Suprapubic skin (tissue), 3 donors: ENCODE results near the gene TRIM40.

Source experiments
- CTCF ChIP-seq, 2 donors: fragments of 200-600 bp in 1 of 2; fragments of 450-650 bp in 1 of 2; sonication (generic) in 1 of 2; IDR thresholded peaks; one replicate each; pipeline ENCODE4 v1.5.1; 2016 to 2019; ENCODE audit warnings: antibody characterized with exemption in 2 of 2, mild to moderate bottlenecking in 1 of 2, moderate library complexity in 1 of 2
- POLR2AphosphoS5 ChIP-seq, 3 donors: sonication (generic); formaldehyde crosslinking; IDR thresholded peaks; one replicate each; pipeline ENCODE4 v1.6.1; 2017; ENCODE audit warnings: antibody characterized with exemption in 3 of 3

- TF ChIP-seq POLR2AphosphoS5 (IDR thresholded peaks at IDR 0.05) (no peak), CTCF (IDR thresholded peaks at IDR 0.05) (no peak)
Measured at GRCh38 chr6:30091577-30092381, 44.2 kb upstream of the TRIM40 start.
